NCI-H187 (cell line): ENCODE data around the gene INSYN1.
"Not testable (repeated sequence)": the region's sequence is repeated elsewhere in the genome, so short reads cannot be mapped to it uniquely, and the experiment has no call there.

Source experiments
- DNase-seq, 2 experiments: peaks; one replicate each; lab custom pipeline; 2025; lab: John Stamatoyannopoulos, UW

The INSYN1 gene

GRCh38 chr15:73712107-73712506 lies 41.0 kb downstream of the INSYN1 start:
- DNase-seq, result no peak

GRCh38 chr15:73711526-73711925 lies 41.6 kb downstream of the INSYN1 start:
- DNase-seq, result no peak

GRCh38 chr15:73710321-73710720 lies 42.8 kb downstream of the INSYN1 start:
- DNase-seq, result no peak

- DNase-seq, result no peak
These were observed 43.5 kb downstream of the INSYN1 start for GRCh38 chr15:73709686-73710085.

- no peak for DNase-seq
These were observed 43.9 kb downstream of the INSYN1 start for GRCh38 chr15:73709241-73709640.

GRCh38 chr15:73708691-73709090 lies 44.5 kb downstream of the INSYN1 start:
- DNase-seq, result no peak

GRCh38 chr15:73704869-73705645 lies 48.1 kb downstream of the INSYN1 start:
- peak; percentile 11 to 23 for DNase-seq

GRCh38 chr15:73704142-73704868 lies 48.8 kb downstream of the INSYN1 start:
- not testable (repeated sequence) for DNase-seq

GRCh38 chr15:73703601-73704000 lies 49.5 kb downstream of the INSYN1 start:
- not testable (repeated sequence) for DNase-seq

- not testable (repeated sequence) for DNase-seq
These were observed 50.6 kb downstream of the INSYN1 start for GRCh38 chr15:73702311-73703239.

GRCh38 chr15:73700041-73700842 lies 52.9 kb downstream of the INSYN1 start:
- DNase-seq, result peak in 1 of 2 experiments; percentile 65

GRCh38 chr15:73699249-73700040 lies 53.7 kb downstream of the INSYN1 start:
- no peak for DNase-seq

GRCh38 chr15:73697033-73697467 lies 56.1 kb downstream of the INSYN1 start:
- DNase-seq, result no peak

GRCh38 chr15:73696641-73697001 lies 56.5 kb downstream of the INSYN1 start:
- DNase-seq, result no peak

GRCh38 chr15:73695773-73696640 lies 57.1 kb downstream of the INSYN1 start:
- no peak for DNase-seq

- no peak for DNase-seq
These were observed 58.7 kb downstream of the INSYN1 start for GRCh38 chr15:73694419-73694818.

GRCh38 chr15:73691396-73691795 lies 61.8 kb downstream of the INSYN1 start:
- no peak for DNase-seq

- DNase-seq, result no peak
These were observed 64.7 kb downstream of the INSYN1 start for GRCh38 chr15:73688455-73688854.

GRCh38 chr15:73687351-73687750 lies 65.8 kb downstream of the INSYN1 start:
- DNase-seq, result no peak
